ENCODE data around the gene EMC6.
"Not testable (repeated sequence)": the region's sequence is repeated elsewhere in the genome, so short reads cannot be mapped to it uniquely, and the experiment has no call there.

EMC6 gene

DNA sequence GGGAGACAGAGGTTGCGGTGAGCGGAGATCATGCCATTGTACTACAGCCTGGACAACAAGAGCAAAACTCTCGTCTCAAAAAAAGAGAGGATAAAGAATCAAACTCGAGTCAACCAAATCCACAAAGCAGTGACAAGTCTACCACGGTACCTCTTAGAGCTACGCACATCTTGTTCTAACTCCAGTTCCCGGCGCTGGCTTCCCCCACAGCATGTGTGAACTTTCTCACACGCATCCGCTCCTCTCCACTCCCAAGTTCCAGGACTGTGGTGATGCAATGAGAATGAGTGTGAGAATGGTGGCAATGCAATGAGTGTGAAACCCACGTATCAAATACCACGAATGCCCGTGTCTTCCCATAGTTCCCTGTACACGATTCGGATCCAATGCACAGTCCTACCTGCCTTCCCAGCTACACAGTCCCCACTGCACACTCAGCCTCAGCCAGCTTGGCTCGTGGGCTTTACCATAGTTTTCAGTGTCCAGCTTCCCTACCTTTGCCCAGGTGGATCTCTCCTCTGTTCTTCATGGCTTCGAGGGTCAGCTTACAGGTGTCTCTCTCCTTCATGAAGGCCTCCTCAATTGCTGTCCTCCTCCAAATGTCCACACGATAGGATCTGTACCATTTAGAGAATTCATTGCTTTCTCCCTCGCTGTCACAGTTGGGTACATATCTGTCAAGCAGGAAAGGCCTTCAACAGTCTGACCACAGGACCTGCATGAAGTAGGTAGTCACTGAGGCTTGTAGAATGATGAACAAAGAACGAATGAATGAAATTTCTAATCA, 36.5 kb downstream of the EMC6 start:
- DNase-seq (ENCODE audit: low read depth in 3 of 3, low spot score in 1 of 3): no peak

DNA sequence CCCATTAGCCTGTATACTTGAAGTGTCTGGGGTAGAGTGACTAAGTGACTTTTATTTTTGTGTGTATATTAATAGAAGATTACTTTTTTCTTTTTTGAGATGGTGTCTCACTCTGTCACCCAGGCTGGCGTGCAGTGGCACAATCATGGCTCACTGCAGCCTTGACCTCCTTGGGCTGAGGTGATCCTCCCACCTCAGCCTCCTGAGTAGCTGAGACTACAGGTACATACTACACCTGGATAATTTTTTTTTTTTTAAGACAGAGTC, 37.0 kb downstream of the EMC6 start:
- DNase-seq (ENCODE audit: low read depth in 3 of 3, low spot score in 1 of 3): not testable (repeated sequence)

DNA sequence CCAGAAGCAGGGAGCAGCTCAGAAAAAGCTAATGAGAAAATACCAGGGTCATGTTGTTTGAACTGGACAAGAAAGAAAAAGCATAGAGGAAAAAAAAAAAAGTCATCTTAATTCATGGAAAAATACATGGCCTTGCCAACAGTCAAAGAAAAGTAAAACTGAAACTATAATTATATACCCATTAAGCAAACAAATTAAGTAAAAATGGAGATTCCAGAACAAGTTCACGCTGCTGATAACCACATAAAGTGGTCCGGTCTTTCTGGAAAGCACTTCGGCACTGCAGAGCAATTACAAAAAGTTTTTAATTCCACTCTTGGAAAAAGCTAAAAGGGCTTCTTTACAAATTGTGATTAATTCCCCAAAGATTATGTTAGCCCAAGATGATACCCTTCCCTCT, 39.8 kb downstream of the EMC6 start:
- DNase-seq (ENCODE audit: low read depth in 3 of 3, low spot score in 1 of 3): no peak

DNA sequence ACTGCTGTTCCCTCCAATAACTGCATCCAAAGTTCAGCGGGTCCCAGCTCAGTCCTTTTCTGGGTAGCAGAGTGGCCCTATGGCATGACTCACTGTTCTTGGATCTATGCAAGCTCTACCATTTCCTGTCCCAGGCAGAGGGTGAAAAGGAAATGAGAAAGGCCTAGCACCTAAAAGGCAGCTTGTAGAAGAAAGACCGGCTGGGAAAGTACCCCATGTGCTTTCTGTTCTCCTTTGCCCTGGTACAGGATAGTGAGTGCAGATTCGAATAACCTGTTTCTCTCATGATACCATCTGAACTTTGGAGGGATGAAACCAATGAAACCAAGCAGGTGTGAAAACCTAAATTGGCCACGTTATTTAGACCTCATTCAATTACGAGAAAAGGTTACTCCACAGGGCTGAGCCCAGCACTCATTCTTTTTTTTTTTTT, 42.4 kb downstream of the EMC6 start:
- DNase-seq (ENCODE audit: low read depth in 3 of 3, low spot score in 1 of 3): peak; percentile 14 to 55 (median 46)

DNA sequence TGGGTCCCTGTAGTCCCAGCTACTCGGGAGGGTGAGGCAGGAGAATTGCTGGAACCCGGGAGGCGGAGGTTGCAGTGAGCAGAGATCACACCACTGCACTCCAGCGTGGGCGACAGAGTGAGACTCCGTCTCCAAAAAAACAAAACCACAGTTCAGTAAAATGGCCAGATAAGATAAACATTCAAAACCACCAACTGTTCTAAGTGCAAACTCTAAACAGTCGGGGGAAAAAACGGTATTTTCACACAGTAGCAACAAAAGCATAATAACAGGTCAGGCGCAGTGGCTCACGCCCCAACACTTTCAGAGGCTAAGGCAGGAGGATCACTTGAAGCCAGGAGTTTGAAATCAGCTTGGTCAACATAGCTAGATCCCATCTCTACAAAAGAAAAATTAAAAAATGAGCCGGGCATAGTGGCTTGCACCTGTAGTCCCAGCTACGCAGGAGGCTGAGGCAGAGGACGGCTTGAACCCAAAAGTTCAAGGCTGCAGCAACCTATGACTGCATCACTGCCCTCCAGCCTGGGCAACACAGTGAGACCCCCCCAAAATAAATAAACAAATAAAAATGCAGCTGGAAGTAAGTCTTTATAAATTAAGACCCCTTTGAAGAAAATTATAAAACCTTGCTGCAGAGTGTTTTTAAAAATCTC, 44.3 kb downstream of the EMC6 start:
- DNase-seq (ENCODE audit: low read depth in 3 of 3, low spot score in 1 of 3): no peak

DNA sequence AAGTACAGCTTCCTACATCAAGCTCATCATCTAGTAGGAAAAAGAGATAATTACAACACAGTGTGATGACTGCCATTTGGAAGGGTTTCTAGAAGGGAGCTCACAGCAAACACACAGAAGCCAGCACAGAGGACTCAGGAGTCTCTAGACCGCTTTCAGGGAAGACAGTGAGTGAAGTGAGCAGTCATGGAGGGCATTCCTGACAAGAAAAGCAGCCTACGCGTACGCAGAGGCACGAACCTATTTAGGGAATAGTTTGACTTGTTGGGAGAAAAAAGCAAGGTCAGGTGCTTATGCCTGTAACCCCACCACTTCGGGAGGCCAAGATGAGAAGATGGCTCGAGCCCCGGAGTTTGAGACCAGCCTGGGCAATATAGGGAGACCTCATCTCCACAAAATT, 46.7 kb downstream of the EMC6 start:
- no peak for DNase-seq (ENCODE audit: low read depth in 3 of 3, low spot score in 1 of 3)

DNA sequence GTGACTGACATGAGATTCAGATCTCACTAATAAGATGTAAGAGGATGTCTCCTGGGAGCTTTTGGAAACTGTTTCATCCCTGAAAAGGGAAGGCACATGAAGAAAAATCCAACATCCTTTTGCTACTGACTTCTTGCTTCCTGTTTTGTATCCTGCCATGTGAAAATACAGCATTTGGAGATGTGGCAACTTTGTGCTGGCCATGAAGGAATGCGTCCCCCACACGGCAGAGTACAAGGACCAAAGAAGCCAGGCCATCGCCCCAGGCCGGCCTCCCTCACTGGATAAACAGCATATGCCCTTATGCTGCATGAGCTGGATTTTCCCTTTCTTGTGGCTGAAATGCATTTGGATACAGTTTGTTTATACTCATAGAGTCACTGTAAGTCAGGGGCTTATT, 49.6 kb downstream of the EMC6 start:
- no peak for DNase-seq (ENCODE audit: low read depth in 3 of 3, low spot score in 1 of 3)

DNA sequence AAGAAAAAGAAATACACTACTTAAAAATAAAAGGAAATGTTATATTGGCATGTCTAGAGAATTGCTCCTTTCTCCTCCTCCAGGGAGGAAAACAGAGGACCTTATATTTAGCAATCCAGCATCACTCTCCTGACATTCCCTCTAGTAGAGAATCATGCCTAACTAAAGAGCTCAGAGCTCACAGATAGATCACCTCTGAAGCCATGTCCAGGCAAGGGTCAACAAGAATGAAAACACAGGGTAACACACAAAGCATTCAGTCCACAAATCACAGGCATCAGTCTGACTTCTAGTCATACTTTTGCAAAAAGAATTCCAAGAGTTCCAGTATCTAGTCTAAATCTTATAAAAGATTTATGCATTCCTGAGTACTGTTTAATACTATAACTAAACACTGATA, 50.7 kb downstream of the EMC6 start:
- no peak for DNase-seq (ENCODE audit: low read depth in 3 of 3, low spot score in 1 of 3)

Measured in stimulated activated CD4-positive, alpha-beta T cell treated with anti-CD3 and anti-CD28 coated beads, TNF-alpha, amount 100 ng/mL, for 1 hour (primary cell).